Measurements from ENCODE around the gene PRTFDC1. TPM values are rescaled to one million over a fixed set of nuclear protein-coding genes. Genes with fewer than 3 reads are reported as not detected.

PRTFDC1 gene
- total and polyA plus RNA-seq, 2 donors = 6.1 to 9.1 TPM

- no peak overlapping the region for H3K4me3 ChIP-seq (ENCODE audit: low read length in 2 of 2)
- no peaks in the 10 kb centered on the region for H3K27me3 ChIP-seq (ENCODE audit: control insufficient read depth in 2 of 2, insufficient read depth in 1 of 2, low read length in 1 of 2)
- no peak overlapping the region for H3K27ac ChIP-seq (ENCODE audit: low read depth in 1 of 2, low read length in 1 of 2)
- no peaks in the 10 kb centered on the region for H3K9me3 ChIP-seq (ENCODE audit: control insufficient read depth in 2 of 2, insufficient read depth in 1 of 2, low read length in 1 of 2)
- 91% methylated on average over 11 of the region's 11 CpGs for WGBS
- DNase-seq (ENCODE audit: low read depth in 6 of 9, low spot score in 9 of 9) = no peak
- H3K4me1 ChIP-seq (ENCODE audit: control insufficient read depth in 2 of 2, insufficient read depth in 2 of 2, low read length in 2 of 2) = no peaks in the 10 kb centered on the region
- H3K36me3 ChIP-seq (ENCODE audit: control insufficient read depth in 2 of 2, insufficient read depth in 2 of 2, low read length in 1 of 2) = no peaks in the 10 kb centered on the region
Observed at GRCh38 chr10:24814568-24815313, 137.7 kb downstream of the PRTFDC1 start.

GRCh38 chr10:24813856-24814255 is 138.6 kb downstream of the PRTFDC1 start:
- H3K36me3 ChIP-seq (ENCODE audit: control insufficient read depth in 2 of 2, insufficient read depth in 2 of 2, low read length in 1 of 2) = no peaks in the 10 kb centered on the region
- H3K4me3 ChIP-seq (ENCODE audit: low read length in 2 of 2) = no peak overlapping the region
- no peaks in the 10 kb centered on the region for H3K9me3 ChIP-seq (ENCODE audit: control insufficient read depth in 2 of 2, insufficient read depth in 1 of 2, low read length in 1 of 2)
- H3K27me3 ChIP-seq (ENCODE audit: control insufficient read depth in 2 of 2, insufficient read depth in 1 of 2, low read length in 1 of 2) = no peaks in the 10 kb centered on the region
- no peak for DNase-seq (ENCODE audit: low read depth in 6 of 9, low spot score in 9 of 9)
- no peaks in the 10 kb centered on the region for H3K4me1 ChIP-seq (ENCODE audit: control insufficient read depth in 2 of 2, insufficient read depth in 2 of 2, low read length in 2 of 2)
- 96% methylated on average over 4 of the region's 4 CpGs for WGBS
- no peak overlapping the region for H3K27ac ChIP-seq (ENCODE audit: low read depth in 1 of 2, low read length in 1 of 2)

- WGBS = 94% methylated on average over 5 of the region's 5 CpGs
- no peak overlapping the region for H3K4me3 ChIP-seq (ENCODE audit: low read length in 2 of 2)
- H3K27ac ChIP-seq (ENCODE audit: low read depth in 1 of 2, low read length in 1 of 2) = no peak overlapping the region
- no peaks in the 10 kb centered on the region for H3K9me3 ChIP-seq (ENCODE audit: control insufficient read depth in 2 of 2, insufficient read depth in 1 of 2, low read length in 1 of 2)
- no peaks in the 10 kb centered on the region for H3K4me1 ChIP-seq (ENCODE audit: control insufficient read depth in 2 of 2, insufficient read depth in 2 of 2, low read length in 2 of 2)
- DNase-seq (ENCODE audit: low read depth in 6 of 9, low spot score in 9 of 9) = no peak
- H3K27me3 ChIP-seq (ENCODE audit: control insufficient read depth in 2 of 2, insufficient read depth in 1 of 2, low read length in 1 of 2) = no peaks in the 10 kb centered on the region
- H3K36me3 ChIP-seq (ENCODE audit: control insufficient read depth in 2 of 2, insufficient read depth in 2 of 2, low read length in 1 of 2) = no peaks in the 10 kb centered on the region
Observed at GRCh38 chr10:24806262-24806661, 146.1 kb downstream of the PRTFDC1 start.

GRCh38 chr10:24804956-24805355 is 147.4 kb downstream of the PRTFDC1 start:
- Histone ChIP-seq H3K27ac (ENCODE audit: low read depth in 1 of 2, low read length in 1 of 2) (no peak overlapping the region), H3K4me3 (ENCODE audit: low read length in 2 of 2) (no peak overlapping the region), H3K9me3 (ENCODE audit: control insufficient read depth in 2 of 2, insufficient read depth in 1 of 2, low read length in 1 of 2) (no peaks in the 10 kb centered on the region), H3K4me1 (ENCODE audit: control insufficient read depth in 2 of 2, insufficient read depth in 2 of 2, low read length in 2 of 2) (no peaks in the 10 kb centered on the region), H3K27me3 (ENCODE audit: control insufficient read depth in 2 of 2, insufficient read depth in 1 of 2, low read length in 1 of 2) (no peaks in the 10 kb centered on the region), H3K36me3 (ENCODE audit: control insufficient read depth in 2 of 2, insufficient read depth in 2 of 2, low read length in 1 of 2) (no peaks in the 10 kb centered on the region)
- DNase-seq (ENCODE audit: low read depth in 6 of 9, low spot score in 9 of 9) = no peak

GRCh38 chr10:24804392-24804791 is 148.0 kb downstream of the PRTFDC1 start:
- no peak for DNase-seq (ENCODE audit: low read depth in 6 of 9, low spot score in 9 of 9)
- no peaks in the 10 kb centered on the region for H3K4me1 ChIP-seq (ENCODE audit: control insufficient read depth in 2 of 2, insufficient read depth in 2 of 2, low read length in 2 of 2)

GRCh38 chr10:24802378-24802777 is 150.0 kb downstream of the PRTFDC1 start:
- no peak overlapping the region for H3K27ac ChIP-seq (ENCODE audit: low read depth in 1 of 2, low read length in 1 of 2)
- no peaks in the 10 kb centered on the region for H3K4me1 ChIP-seq (ENCODE audit: control insufficient read depth in 2 of 2, insufficient read depth in 2 of 2, low read length in 2 of 2)
- H3K4me3 ChIP-seq (ENCODE audit: low read length in 2 of 2) = no peak overlapping the region
- no peak for DNase-seq (ENCODE audit: low read depth in 6 of 9, low spot score in 9 of 9)
- no peaks in the 10 kb centered on the region for H3K36me3 ChIP-seq (ENCODE audit: control insufficient read depth in 2 of 2, insufficient read depth in 2 of 2, low read length in 1 of 2)
- no peaks in the 10 kb centered on the region for H3K27me3 ChIP-seq (ENCODE audit: control insufficient read depth in 2 of 2, insufficient read depth in 1 of 2, low read length in 1 of 2)
- WGBS = 97% methylated on average over 2 of the region's 2 CpGs
- no peaks in the 10 kb centered on the region for H3K9me3 ChIP-seq (ENCODE audit: control insufficient read depth in 2 of 2, insufficient read depth in 1 of 2, low read length in 1 of 2)

More at GRCh38 chr10:24804392-24804791, 148.0 kb downstream of the PRTFDC1 start:
- Histone ChIP-seq H3K36me3 (ENCODE audit: control insufficient read depth in 2 of 2, insufficient read depth in 2 of 2, low read length in 1 of 2) (no peaks in the 10 kb centered on the region), H3K4me3 (ENCODE audit: low read length in 2 of 2) (no peak overlapping the region), H3K9me3 (ENCODE audit: control insufficient read depth in 2 of 2, insufficient read depth in 1 of 2, low read length in 1 of 2) (no peaks in the 10 kb centered on the region), H3K27ac (ENCODE audit: low read depth in 1 of 2, low read length in 1 of 2) (no peak overlapping the region), H3K27me3 (ENCODE audit: control insufficient read depth in 2 of 2, insufficient read depth in 1 of 2, low read length in 1 of 2) (no peaks in the 10 kb centered on the region)
- WGBS = 95% methylated on average over 8 of the region's 8 CpGs

- Histone ChIP-seq H3K27ac (ENCODE audit: low read depth in 1 of 2, low read length in 1 of 2) (no peak overlapping the region), H3K36me3 (ENCODE audit: control insufficient read depth in 2 of 2, insufficient read depth in 2 of 2, low read length in 1 of 2) (no peaks in the 10 kb centered on the region), H3K27me3 (ENCODE audit: control insufficient read depth in 2 of 2, insufficient read depth in 1 of 2, low read length in 1 of 2) (no peaks in the 10 kb centered on the region), H3K4me3 (ENCODE audit: low read length in 2 of 2) (no peak overlapping the region), H3K9me3 (ENCODE audit: control insufficient read depth in 2 of 2, insufficient read depth in 1 of 2, low read length in 1 of 2) (no peaks in the 10 kb centered on the region), H3K4me1 (ENCODE audit: control insufficient read depth in 2 of 2, insufficient read depth in 2 of 2, low read length in 2 of 2) (no peaks in the 10 kb centered on the region)
- DNase-seq (ENCODE audit: low read depth in 6 of 9, low spot score in 9 of 9) = no peak
- 96% methylated on average over 6 of the region's 6 CpGs for WGBS
Observed at GRCh38 chr10:24800861-24801260, 151.5 kb downstream of the PRTFDC1 start.

Other genes starting within 250 kb of the PRTFDC1 start
- gene ARHGAP21, start 228.7 kb downstream of the PRTFDC1 start, total RNA-seq = 23.7 TPM
- 20.4 TPM for gene ARHGAP21, start 228.7 kb downstream of the PRTFDC1 start, polyA plus RNA-seq
- gene ENKUR, start 63.6 kb upstream of the PRTFDC1 start, total RNA-seq = 0.05 TPM
- gene ENKUR, start 63.6 kb upstream of the PRTFDC1 start, polyA plus RNA-seq = 0.41 TPM
- 4.1 TPM for gene THNSL1, start 64.0 kb upstream of the PRTFDC1 start, total RNA-seq
- gene THNSL1, start 64.0 kb upstream of the PRTFDC1 start, polyA plus RNA-seq = 3.5 TPM
- gene GPR158, start 222.4 kb upstream of the PRTFDC1 start, total RNA-seq = under 0.01 TPM
- 0.02 TPM for gene GPR158, start 222.4 kb upstream of the PRTFDC1 start, polyA plus RNA-seq

Measured in thymus (tissue), 11 donors.